ENCODE results near the gene TMEM208.
A peak's percentile ranks its signal among the peaks of the same experiment; 100 is the strongest.

Gene TMEM208

DNA sequence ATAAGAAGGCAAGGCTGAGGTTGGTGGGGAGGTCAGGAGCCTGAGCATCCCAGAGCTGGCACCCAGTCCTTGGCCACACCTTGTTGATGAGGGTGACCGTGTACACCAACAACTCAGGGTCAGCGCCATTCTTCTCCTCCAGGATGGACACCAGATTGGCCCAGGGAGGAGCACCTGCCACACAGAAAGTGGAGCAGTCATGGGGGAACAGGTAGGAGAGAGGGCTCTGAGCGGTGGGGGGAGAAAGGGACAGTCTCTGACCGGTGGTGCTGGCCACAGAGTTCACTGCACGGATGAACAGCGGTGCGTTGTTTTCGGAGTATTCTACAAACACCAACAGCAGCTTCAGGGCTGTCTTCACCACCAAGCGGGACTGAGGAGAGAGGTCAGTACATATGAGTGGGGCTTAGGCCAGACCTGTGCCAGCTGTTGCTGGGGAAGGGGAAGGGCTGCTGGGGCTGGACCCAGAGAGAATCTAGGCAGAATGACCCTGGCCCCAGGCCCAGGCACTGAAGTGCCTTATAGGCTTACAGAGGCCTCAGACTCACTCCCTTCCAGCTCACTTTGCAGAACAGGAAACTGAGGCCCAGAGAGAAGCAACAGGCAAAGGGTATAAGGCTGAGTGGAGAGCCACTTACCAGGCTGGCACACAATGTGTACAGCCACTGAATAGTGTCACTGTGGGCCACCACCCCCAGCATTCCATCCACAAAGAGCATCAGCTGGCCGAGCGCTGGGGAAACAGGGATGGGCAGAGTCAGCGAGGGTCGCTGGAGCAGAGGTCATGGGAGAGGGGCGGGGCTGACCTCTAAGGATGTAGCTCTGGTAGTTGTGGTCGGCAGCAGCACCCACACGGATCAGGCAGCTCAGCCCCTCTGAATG is 10.7 kb downstream of the TMEM208 start:
- no peak for DNase-seq

DNA sequence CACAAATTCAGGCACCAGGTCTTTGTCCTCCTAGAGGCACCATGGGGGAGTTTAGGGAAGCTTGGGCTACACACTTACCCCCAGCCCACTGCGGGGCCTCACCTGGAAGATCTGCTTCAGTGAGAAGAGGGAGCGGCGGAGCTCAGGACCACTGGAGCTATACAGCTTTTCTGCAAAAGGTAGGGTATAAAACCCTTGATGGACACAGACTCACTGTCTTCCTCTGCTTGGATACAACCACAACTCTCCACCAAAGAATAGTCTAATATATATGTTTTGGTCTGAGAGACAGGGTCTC is 11.3 kb downstream of the TMEM208 start:
- DNase-seq: no peak

- no peak for DNase-seq
Measured at GRCh38 chr16:67238806-67239470, 12.0 kb downstream of the TMEM208 start.

GRCh38 chr16:67240506-67240905 is 13.6 kb downstream of the TMEM208 start:
- no peak for DNase-seq

GRCh38 chr16:67241008-67241900 is 14.3 kb downstream of the TMEM208 start:
- peak; percentile 78 for DNase-seq

DNA sequence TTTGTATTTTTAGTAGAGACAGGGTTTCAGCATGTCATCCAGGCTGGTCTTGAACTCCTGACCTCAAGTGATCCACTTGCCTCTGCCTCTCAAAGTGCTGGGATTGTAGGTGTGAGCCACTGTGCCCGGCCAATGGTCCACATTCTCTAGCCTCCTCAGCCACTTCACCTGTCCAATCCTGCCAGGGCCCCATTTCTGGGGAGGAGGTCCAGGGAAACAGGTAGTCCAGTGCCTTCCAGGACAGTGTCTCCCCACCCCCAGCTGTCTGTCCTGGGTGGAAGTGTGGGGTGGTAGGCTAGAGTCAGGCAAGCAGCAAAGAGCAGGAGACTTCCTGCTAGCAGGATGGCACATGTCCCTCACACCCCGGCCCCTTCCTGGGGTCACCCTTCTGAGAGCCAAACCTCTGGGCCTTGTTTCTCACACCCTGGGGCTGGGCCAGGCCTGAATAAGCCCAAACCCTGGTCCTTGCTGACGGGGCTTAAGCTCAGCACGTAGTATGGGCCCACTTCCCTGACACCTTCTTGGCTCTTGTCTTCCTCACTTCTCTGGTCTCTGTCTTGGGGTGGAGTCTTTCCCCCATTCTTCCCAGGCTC is 15.3 kb downstream of the TMEM208 start:
- DNase-seq: no peak

- no peak for DNase-seq
Measured at GRCh38 chr16:67243481-67243880, 16.6 kb downstream of the TMEM208 start.

DNA sequence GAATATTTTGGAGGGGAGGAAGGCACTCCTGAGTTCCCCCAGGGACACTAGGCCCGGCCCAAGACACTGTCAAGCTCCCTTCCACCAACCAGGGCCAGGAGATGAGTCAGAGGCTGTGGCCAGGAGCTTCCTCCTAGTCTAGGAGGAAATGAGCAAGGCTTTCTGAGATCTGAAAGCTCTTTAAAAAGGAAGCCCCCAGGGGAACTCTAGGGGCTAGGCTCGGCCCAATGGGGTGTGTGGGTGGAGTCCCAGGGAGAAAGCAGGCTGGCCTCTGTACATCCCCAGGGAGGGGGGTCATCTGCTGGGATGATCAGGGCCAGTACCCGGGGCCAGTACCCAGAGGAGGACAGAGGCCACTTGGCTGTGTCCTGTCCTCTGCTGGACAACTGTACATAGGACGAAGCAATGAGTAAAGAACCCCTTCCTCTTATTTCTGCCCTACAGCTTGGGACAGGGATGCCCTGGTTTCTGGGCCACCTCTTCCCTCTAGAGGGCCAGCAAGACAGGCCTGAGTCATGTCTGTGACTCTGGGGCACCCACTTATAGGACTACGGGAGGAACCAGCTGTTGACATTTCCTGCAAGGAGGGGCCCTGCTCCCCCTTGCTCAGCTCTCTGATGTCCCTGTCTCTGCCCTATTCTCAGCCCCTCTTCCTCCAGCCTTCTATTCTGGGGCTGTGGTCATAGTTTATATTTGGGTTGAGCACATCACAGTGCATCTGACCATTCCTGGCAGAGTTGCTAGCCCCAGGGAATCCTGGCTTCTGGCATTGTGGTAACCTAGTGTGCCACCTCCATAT is 17.7 kb downstream of the TMEM208 start:
- DNase-seq: peak; percentile 90

DNA sequence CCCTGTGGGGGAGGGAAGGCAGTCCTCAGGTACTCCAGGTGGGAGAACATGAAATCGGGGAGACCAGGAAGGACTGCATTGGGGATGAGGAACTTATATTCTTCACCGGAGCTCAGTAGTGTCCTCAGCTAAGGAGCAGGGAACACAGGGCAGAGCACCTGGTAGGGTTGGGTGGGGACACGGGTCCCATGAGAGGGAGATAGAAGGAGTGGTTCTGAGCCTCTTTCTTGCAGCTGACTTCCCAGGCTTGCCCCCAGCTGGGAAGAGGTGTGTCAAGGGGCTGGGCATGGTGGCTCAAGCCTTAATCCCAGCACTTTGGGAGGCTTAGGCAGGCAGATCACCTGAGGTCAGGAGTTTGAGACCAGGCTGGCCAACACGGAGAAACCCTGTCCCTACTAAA is 18.3 kb downstream of the TMEM208 start:
- no peak for DNase-seq

DNA sequence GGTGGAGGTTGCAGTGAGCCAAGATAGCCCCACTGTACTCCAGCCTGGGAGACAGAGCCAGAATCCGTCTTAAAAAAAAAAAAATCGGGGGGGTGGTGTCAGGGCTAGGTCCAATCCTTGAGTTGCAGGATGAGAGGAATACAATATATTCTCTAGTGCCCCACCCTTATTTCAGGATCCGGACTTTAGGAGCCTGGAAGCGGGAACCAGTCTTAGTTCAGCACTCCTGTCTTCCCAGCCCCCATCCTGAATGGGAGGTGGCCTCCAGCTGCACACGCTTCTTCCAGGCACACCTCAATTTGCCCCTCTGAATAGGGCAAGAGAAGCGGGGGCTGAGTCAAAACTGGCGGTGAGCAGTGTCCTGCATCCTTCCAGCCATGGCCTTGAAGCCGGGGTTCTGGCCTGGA is 18.7 kb downstream of the TMEM208 start:
- no peak for DNase-seq

DNA sequence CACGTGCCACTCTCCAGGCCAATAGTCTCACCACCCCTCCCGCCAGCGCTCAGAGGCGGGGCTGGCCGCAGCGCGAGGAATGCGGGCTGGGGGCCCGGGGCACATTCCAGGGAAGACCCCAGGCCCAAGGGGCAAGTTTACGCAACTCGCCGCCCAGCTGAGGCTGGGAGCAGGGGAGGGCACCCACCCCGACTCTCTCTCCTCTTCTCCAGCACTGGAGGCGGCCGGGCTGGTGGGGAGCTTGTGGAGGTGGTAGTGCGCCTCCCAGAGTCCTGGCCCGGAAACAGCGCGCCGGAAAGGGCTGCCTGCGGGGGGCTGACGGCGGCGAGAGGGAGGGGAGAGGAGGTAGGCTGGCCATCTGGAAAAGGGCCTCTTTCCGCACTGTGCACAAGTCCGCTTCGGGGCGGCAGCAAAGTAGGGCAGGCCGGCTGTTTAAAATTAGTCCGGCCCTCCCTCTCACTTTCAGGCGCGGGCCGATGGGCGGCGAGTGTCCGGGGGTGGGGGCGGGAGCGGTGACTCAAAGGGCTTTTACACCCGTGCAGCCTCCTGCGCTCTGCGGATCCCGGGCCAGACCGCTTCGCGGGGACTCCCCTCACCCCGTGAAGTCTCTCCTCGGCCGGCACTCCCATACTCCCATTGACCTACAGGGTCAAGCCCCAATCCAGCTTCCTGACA is 19.3 kb downstream of the TMEM208 start:
- peak; percentile 78 for DNase-seq

GRCh38 chr16:67246756-67247191 is 19.8 kb downstream of the TMEM208 start:
- no peak for DNase-seq

DNA sequence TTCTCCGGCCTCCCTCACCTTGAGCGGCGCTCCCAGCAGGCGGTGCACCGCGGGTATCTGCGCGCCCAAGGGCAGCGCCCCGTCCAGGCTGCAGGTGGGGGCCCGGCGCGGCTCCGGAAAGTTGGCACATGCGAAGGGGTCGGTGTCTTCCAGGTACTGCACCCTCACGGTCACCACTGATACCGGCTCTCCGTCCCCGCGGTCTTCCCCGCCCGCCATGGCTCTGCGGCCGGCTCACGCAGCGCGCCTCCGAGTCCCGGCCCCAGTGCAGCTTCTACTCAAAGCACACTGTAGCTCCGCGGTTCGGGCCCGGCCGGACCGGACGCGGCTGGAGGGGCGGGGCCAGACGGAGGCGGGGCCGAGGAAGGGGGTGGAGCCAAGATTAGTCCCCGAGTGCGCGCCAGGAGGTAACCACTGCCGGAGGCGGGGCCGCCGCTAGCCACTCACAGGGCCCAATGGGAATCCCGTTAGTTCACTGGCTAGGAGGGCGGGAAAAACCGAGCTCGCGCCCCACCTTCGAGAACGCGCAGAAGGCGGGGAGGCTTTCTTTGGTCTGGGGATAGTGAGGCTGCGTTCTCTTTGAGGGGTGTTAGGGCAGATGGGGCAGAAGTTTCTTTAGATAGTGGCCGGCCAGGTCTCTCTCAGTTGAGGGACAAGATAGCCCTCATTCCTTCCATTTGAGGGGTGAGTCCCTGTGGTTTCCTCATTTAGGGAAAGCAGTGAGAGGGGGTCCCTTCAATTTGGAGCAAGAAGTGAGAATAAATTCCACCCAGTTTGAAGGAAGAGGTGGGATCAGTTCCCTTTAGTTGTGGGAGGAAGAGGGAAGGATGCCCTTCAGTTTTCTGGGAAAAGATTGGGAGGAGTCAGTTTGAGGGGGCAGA is 20.5 kb downstream of the TMEM208 start, which contains the start of gene FHOD1:
Gene FHOD1, minus strand, starts transcription at position 290 of the 881 bp plus-strand sequence. Its CDS starts 71 bp downstream, at position 219.
- peak; percentile 96 for DNase-seq

GRCh38 chr16:67248073-67248400 is 21.1 kb downstream of the TMEM208 start:
- DNase-seq: no peak

DNA sequence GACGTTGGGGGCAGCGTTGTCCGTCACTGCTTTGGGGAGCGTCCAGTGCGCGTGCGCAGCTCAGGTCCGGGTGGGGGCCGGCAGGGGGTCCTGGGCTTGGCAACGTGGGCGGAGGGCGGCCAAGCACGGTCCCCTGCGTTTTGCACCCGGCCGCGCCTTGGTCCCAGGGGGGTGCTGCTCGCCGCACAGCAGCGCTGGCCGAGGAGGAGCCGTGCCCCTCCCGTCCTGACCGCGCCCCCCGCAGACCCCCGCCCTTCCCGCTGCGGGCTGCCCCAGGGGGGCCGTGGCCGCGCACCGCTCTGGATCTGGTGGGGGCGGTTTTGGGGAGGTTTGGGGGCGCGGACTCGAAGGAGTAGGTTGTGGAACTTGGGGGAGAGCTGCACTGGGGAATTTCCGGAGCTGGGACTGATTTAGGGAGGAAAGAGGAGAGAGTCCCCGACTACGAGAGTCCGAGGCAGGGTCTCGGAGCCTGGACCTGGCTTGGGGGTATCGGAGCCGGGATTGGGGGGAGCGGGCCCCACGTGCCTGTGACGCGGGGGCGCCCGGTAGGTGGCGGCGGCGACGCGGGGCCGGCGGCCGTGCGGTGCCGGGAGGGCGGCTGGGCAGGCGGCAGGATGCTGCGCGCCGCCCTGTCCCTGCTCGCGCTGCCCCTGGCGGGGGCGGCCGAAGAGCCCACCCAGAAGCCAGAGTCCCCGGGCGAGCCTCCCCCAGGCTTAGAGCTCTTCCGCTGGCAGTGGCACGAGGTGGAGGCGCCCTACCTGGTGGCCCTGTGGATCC is 21.7 kb downstream of the TMEM208 start, which contains the start of gene SLC9A5:
Gene SLC9A5, plus strand, starts transcription at position 579 of the 777 bp plus-strand sequence. Its CDS starts 36 bp downstream, at position 615.
- DNase-seq: no peak

- no peak for DNase-seq
Measured at GRCh38 chr16:67249178-67250044, 22.5 kb downstream of the TMEM208 start.

GRCh38 chr16:67250045-67250327 is 23.1 kb downstream of the TMEM208 start:
- DNase-seq: no peak

- DNase-seq: no peak
Measured at GRCh38 chr16:67252609-67253497, 25.9 kb downstream of the TMEM208 start.
